Measurements from ENCODE around the gene ZIM2. TPM values are rescaled to one million over a fixed set of nuclear protein-coding genes. Genes with fewer than 3 reads are reported as not detected.

ZIM2 gene
- 0.49 TPM in 1 of 2 replicates, not detected in the other for total RNA-seq

DNA sequence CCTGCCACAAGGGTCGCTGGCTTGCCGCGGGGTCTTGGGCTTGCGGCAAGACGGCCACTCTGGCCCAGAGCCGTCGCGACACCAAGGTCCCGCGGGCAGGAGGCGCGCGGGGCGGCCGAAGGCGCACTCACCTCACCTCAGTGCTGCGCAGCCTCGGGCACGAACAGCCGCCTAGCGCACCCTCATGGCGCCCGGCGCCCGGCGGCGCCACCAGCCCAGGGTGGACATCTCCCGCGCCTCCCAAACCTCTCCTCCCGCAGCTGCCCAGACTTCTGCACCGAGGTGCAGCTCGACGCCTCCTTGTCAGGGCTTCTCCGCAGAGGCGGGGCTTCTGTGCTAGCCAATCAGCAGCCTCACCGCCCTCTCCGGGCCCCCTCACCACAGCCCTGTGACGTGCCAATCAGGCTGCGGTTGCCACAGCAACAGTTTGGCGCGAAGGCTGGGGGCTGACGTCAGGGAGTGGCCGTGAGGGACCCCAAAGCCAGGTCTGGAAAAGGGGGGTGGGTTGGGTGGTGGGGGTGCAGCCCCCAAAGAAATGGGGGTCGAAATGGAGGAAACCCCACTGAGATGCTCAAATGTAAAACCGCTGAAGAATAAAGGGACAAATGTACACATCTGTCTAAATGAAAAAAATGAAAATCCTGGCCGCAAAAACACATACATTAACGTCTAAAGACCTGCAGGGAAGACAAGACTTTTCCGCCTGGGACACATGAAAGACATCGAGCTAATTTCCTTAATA lies at the start of gene ZIM2, which contains the start of gene PEG3:
Gene ZIM2 (minus strand): TSS at position 276 of the 742 bp plus-strand sequence. CDS start 16,449 bp downstream, outside the sequence.
Gene PEG3 (minus strand): TSS at position 276 of the 742 bp plus-strand sequence. CDS start 16,071 bp downstream, outside the sequence.

Small RNA genes within 50 kb of the gene (small RNA-seq; reads per million reads assigned to genes)
- not detected for gene AC006115.2

Other genes starting within 250 kb of the ZIM2 start
- 11.5 and 13.1 TPM in 2 replicates for gene ZNF71, start 245.4 kb downstream of the ZIM2 start, total RNA-seq
- gene SMIM17, start 197.6 kb downstream of the ZIM2 start, total RNA-seq: 0.36 and 0.81 TPM in 2 replicates
- 0.49 and 0.97 TPM in 2 replicates for gene ZNF835, start 169.0 kb downstream of the ZIM2 start, total RNA-seq
- gene PEG3, start within 50 bp of the ZIM2 start, total RNA-seq: 3.1 and 7.4 TPM in 2 replicates